Natural killer cell (primary cell): ENCODE results near the gene FAM131B. TPM values are rescaled to one million over a fixed set of nuclear protein-coding genes. Genes with fewer than 3 reads are reported as not detected.

Source experiments
- ATAC-seq, 3 donors: fragments of 150-1000 bp in 2 of 3; fragments of 200-7000 bp in 1 of 3; cut with Tn5 transposase; 1 replicate in 1 of 3; 2 replicates in 2 of 3; pipeline ENCODE4 v1.10.0; 2021; ENCODE audit warnings: mild to moderate bottlenecking in 2 of 3, moderate library complexity in 2 of 3
- DNase-seq, 2 donors: peaks; one replicate each; pipeline versions ENCODE4 v3.0.0 to v3.0.0-alpha.2; 2013 to 2021; ENCODE audit warnings: mixed read lengths in 1 of 2
- H3K27ac ChIP-seq: one replicate; pipeline ENCODE4 v1.5.1; 2013; ENCODE audit warnings: mild to moderate bottlenecking, low read length
- H3K27me3 ChIP-seq: one replicate; pipeline ENCODE4 v1.6.1; 2013; ENCODE audit warnings: low read length; ENCODE audit not compliant: control insufficient read depth, insufficient read depth
- H3K36me3 ChIP-seq: one replicate; pipeline ENCODE4 v1.6.1; 2013; ENCODE audit warnings: low read length; ENCODE audit not compliant: control insufficient read depth, insufficient read depth
- H3K4me1 ChIP-seq: one replicate; pipeline ENCODE4 v1.6.1; 2013; ENCODE audit warnings: low read length; ENCODE audit not compliant: control insufficient read depth, insufficient read depth
- H3K4me3 ChIP-seq: one replicate; pipeline ENCODE4 v1.5.1; 2013; ENCODE audit warnings: low read length
- H3K9me3 ChIP-seq: one replicate; pipeline ENCODE4 v1.6.1; 2013; ENCODE audit warnings: low read length; ENCODE audit not compliant: control insufficient read depth, insufficient read depth
- H3K27ac Mint-ChIP-seq, 2 donors: one replicate each; pipeline ENCODE4 v1.8.0; 2022; ENCODE audit warnings: mild to moderate bottlenecking in 2 of 2, mixed read lengths in 2 of 2, moderate library complexity in 1 of 2
- H3K27me3 Mint-ChIP-seq, 2 donors: one replicate each; pipeline ENCODE4 v1.8.0; 2022; ENCODE audit warnings: low read depth in 2 of 2, mixed read lengths in 2 of 2
- H3K36me3 Mint-ChIP-seq: one replicate; pipeline ENCODE4 v1.8.0; 2022; ENCODE audit warnings: mixed read lengths
- H3K4me1 Mint-ChIP-seq, 2 donors: one replicate each; pipeline ENCODE4 v1.8.0; 2022; ENCODE audit warnings: mixed read lengths in 2 of 2
- H3K4me3 Mint-ChIP-seq: one replicate; pipeline ENCODE4 v1.8.0; 2022; ENCODE audit warnings: mild to moderate bottlenecking, moderate library complexity, mixed read lengths
- H3K9me3 Mint-ChIP-seq, 2 donors: one replicate each; pipeline ENCODE4 v1.8.0; 2022; ENCODE audit warnings: mixed read lengths in 2 of 2
- CTCF ChIP-seq: fragments of 200-600 bp; IDR thresholded peaks from one replicate; pipeline ENCODE4 v1.8.0; 2022; ENCODE audit warnings: antibody characterized with exemption
- WGBS: methylation state at CpG from one replicate; pipeline ENCODE4 v1.1.7; 2013; ENCODE audit warnings: missing lambda C conversion rate; ENCODE audit not compliant: insufficient coverage; 5-methylcytosine and 5-hydroxymethylcytosine counted together
- intact Hi-C: fragments of 100-400 bp; cut with micrococcal nuclease; formaldehyde crosslinking; loops from one replicate; pipeline ENCODE4 v1.14.2; 2022
- total RNA-seq, 4 donors: library from RNA; stranded (reverse); fragments of 120-200 nt in 1 of 4; gene quantifications; one replicate each; pipeline versions ENCODE4 v1.2.3 to v1.2.4, GENCODE V29; 2013 to 2022

FAM131B gene
- total RNA-seq, 3 donors from 2014 or later (not counting 1 experiment from before 2014, with no cell fraction given): 2.3 to 2.8 (median 2.5) TPM

GRCh38 chr7:143337216-143337615 is 25.3 kb downstream of the FAM131B start:
- H3K27ac Mint-ChIP-seq: no peak overlapping the region

DNA sequence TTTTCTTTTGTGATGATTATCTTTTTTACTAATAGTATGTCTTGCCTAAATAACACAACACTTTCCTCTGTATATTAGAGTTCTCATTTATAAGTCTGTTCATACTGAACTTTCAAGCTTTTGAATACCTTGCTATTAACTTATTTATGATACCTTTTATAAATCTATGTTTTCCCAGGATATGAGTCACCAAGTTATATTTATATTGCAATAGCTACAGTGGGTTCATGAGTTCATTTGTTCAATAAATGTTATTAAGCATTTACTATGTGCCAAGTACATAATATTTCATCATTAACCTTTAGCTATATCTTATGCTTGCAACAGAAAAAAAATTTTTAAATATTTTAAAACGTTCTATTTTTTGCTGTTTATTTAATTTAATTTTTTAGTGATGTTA is 28.3 kb downstream of the FAM131B start:
- intact Hi-C loops: no loop called here
- Histone ChIP-seq H3K36me3 (no peaks in the 10 kb centered on the region), H3K27ac (no peak overlapping the region), H3K27me3 (no peaks in the 10 kb centered on the region), H3K9me3 (no peaks in the 10 kb centered on the region), H3K4me1 (no peaks in the 10 kb centered on the region), H3K4me3 (no peak overlapping the region)
- no peak overlapping the region for H3K27ac Mint-ChIP-seq
- H3K4me1 Mint-ChIP-seq: no peaks in the 10 kb centered on the region
- TF ChIP-seq CTCF: no peak
- WGBS: no CpG with 5 or more reads among the region's 1 CpG
- DNase-seq: no peak
- peaks cover 17 to 31% of the 10 kb centered on the region in 2 donors for H3K27me3 Mint-ChIP-seq
- no peak for ATAC-seq
- no peaks in the 10 kb centered on the region for H3K9me3 Mint-ChIP-seq
- H3K36me3 Mint-ChIP-seq: no peaks in the 10 kb centered on the region
- no peak overlapping the region for H3K4me3 Mint-ChIP-seq

More at GRCh38 chr7:143337216-143337615, 25.3 kb downstream of the FAM131B start:
- ATAC-seq: no peak
- no peaks in the 10 kb centered on the region for H3K9me3 ChIP-seq
- Mint-ChIP-seq H3K4me3 (no peak overlapping the region), H3K36me3 (no peaks in the 10 kb centered on the region), H3K27me3 (peaks cover 20 to 39% of the 10 kb centered on the region in 2 donors), H3K9me3 (no peaks in the 10 kb centered on the region), H3K4me1 (no peaks in the 10 kb centered on the region)
- intact Hi-C loops: no loop called here
- no peaks in the 10 kb centered on the region for H3K27me3 ChIP-seq
- 92% methylated on average over 3 of the region's 3 CpGs for WGBS
- H3K27ac ChIP-seq: no peak overlapping the region
- H3K4me3 ChIP-seq: no peak overlapping the region
- no peak for TF ChIP-seq CTCF
- no peak for DNase-seq
- no peaks in the 10 kb centered on the region for H3K4me1 ChIP-seq
- no peaks in the 10 kb centered on the region for H3K36me3 ChIP-seq

DNA sequence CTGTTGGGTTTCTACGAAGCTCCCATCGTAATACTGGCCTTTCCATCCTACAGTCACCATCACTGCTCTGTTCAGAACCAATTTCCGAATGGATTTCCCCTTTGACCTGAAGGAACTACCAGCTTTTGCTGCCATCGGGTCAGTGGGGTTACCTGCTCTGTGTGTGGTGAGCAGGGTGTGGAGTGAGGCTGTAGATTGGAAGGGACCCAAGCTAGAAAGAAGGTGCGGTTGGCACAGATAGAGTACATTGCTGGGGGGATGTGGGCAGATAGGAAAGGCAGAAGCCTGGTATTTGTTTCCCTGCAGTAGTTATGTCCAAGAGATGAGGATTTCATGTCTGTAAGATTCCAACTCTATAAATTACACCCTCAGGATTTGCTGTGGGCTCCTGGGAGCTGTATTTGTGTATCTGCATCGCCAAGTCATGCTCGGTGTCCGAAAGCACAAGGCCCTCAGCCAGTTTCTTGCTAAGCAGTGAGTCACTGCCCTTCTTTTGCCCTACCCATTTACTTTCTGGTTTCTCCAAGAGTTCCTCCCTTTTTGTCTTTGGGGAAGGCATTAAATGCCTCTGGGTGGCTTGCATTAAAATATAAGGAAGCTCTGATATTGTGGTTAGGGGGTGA is 31.2 kb downstream of the FAM131B start:
- no peaks in the 10 kb centered on the region for H3K4me1 ChIP-seq
- TF ChIP-seq CTCF: no peak
- DNase-seq (no peak), ATAC-seq (no peak)
- no peak overlapping the region for H3K4me3 Mint-ChIP-seq
- WGBS: 93% methylated on average over 8 of the region's 8 CpGs
- peaks cover 7 to 10% of the 10 kb centered on the region in 2 donors for H3K27me3 Mint-ChIP-seq
- no peaks in the 10 kb centered on the region for H3K36me3 ChIP-seq
- H3K9me3 Mint-ChIP-seq: no peaks in the 10 kb centered on the region
- no peaks in the 10 kb centered on the region for H3K9me3 ChIP-seq
- no peaks in the 10 kb centered on the region for H3K36me3 Mint-ChIP-seq
- H3K4me1 Mint-ChIP-seq: peaks cover 0 to 2% of the 10 kb centered on the region in 2 donors
- H3K4me3 ChIP-seq: no peak overlapping the region
- no peaks in the 10 kb centered on the region for H3K27me3 ChIP-seq
- H3K27ac Mint-ChIP-seq: no peak overlapping the region
- H3K27ac ChIP-seq: no peak overlapping the region
- intact Hi-C loops: no loop called here
